A549 (cell line): Measurements from ENCODE around the gene PTGER2. TPM values are rescaled to one million over a fixed set of nuclear protein-coding genes. Genes with fewer than 3 reads are reported as not detected.

ENCODE experiments used
- ATAC-seq, 2 experiments: fragments of 200-7000 bp in 1 of 2; fragments of >200 bp in 1 of 2; cut with Nextera tagmentation in 1 of 2; cut with Tn5 transposase in 1 of 2; 3 replicates each; pipeline versions ENCODE4 v1.8.0 to v1.9.1; 2018 to 2020; ENCODE audit warnings: mild to moderate bottlenecking in 1 of 2, moderate library complexity in 1 of 2
- CTCF ChIA-PET: fragments of 300-600 bp; sonication (Branson Sonifier 250); formaldehyde crosslinking; extraction: SDS; loops from one replicate; lab custom pipeline; 2021; ENCODE audit warnings: antibody characterized with exemption, inconsistent platforms; lab: Yijun Ruan, JAX
- POLR2A ChIA-PET: fragments of 350-600 bp; formaldehyde crosslinking; extraction: SDS; loops from one replicate; lab custom pipeline; 2021; ENCODE audit warnings: antibody characterized with exemption, inconsistent platforms; lab: Yijun Ruan, JAX
- DNase-seq, 2 experiments: peaks; one replicate each; pipeline versions ENCODE4 v3.0.0 to v3.0.0-alpha.2; 2011 to 2016; ENCODE audit warnings: low read depth in 1 of 2, low spot score in 1 of 2
- FAIRE-seq: peaks from 2 replicates; lab custom pipeline; 2011; peaks lifted over from hg19 to GRCh38; lab: Jason Lieb, UNC
- H3K27ac ChIP-seq, 2 experiments: fragments of >200 bp; sonication (Bioruptor Twin); formaldehyde crosslinking; 3 replicates each; pipeline ENCODE4 v1.5.1; 2016 to 2017
- H3K4me1 ChIP-seq: fragments of >200 bp; sonication (Bioruptor Twin); formaldehyde crosslinking; 3 replicates; pipeline ENCODE4 v1.6.1; 2016
- H3K4me2 ChIP-seq: fragments of >200 bp; sonication (Bioruptor Twin); formaldehyde crosslinking; 3 replicates; pipeline ENCODE4 v1.6.1; 2016
- H3K4me3 ChIP-seq: fragments of >200 bp; sonication (Bioruptor Twin); formaldehyde crosslinking; 3 replicates; pipeline ENCODE4 v1.5.1; 2016
- H3K9me3 ChIP-seq: fragments of >200 bp; sonication (Bioruptor Twin); formaldehyde crosslinking; 3 replicates; pipeline ENCODE4 v1.6.1; 2016
- CBX2 ChIP-seq: fragments of 200-600 bp; sonication (generic); IDR thresholded peaks from 2 replicates; pipeline ENCODE4 v1.6.1; 2016; ENCODE audit warnings: low read depth, mild to moderate bottlenecking, borderline replicate concordance
- CEBPB ChIP-seq, 2 experiments: fragments of >200 bp in 1 of 2; sonication (Bioruptor Twin) in 1 of 2; formaldehyde crosslinking in 1 of 2; IDR thresholded peaks; 2 replicates each; pipeline ENCODE4 v1.6.1; 2012 to 2016
- EHMT2 ChIP-seq: fragments of 200-600 bp; sonication (generic); IDR thresholded peaks from 2 replicates; pipeline ENCODE4 v1.6.1; 2016; ENCODE audit warnings: antibody characterized with exemption, low read depth, mild to moderate bottlenecking, moderate library complexity
- EP300 ChIP-seq, 2 experiments: fragments of >200 bp; sonication (Bioruptor Twin); formaldehyde crosslinking; IDR thresholded peaks; 2 replicates in 1 of 2; 3 replicates in 1 of 2; pipeline ENCODE4 v1.6.1; 2016 to 2017
- FOSB ChIP-seq: fragments of 250-450 bp; sonication (Bioruptor Pico); IDR thresholded peaks from 2 replicates; pipeline ENCODE4 v1.5.0; 2020; ENCODE audit warnings: mild to moderate bottlenecking, moderate library complexity
- HEYL ChIP-seq: fragments of 250-450 bp; sonication (Bioruptor Pico); IDR thresholded peaks from 2 replicates; pipeline ENCODE4 v1.8.0; 2021; ENCODE audit warnings: mild to moderate bottlenecking, moderate library complexity
- JUN ChIP-seq, 2 experiments: fragments of >200 bp; sonication (Bioruptor Twin); formaldehyde crosslinking; IDR thresholded peaks; 2 replicates in 1 of 2; 3 replicates in 1 of 2; pipeline ENCODE4 v1.6.1; 2016 to 2017
- JUNB ChIP-seq: fragments of >200 bp; sonication (Bioruptor Twin); formaldehyde crosslinking; IDR thresholded peaks from 2 replicates; pipeline ENCODE4 v1.6.1; 2016
- KDM5A ChIP-seq: fragments of 200-600 bp; sonication (generic); IDR thresholded peaks from 2 replicates; pipeline ENCODE4 v1.6.1; 2016; ENCODE audit warnings: antibody characterized with exemption, mild to moderate bottlenecking
- MAFK ChIP-seq: fragments of 450-650 bp; IDR thresholded peaks from 2 replicates; pipeline ENCODE4 v1.6.1; 2014; ENCODE audit not compliant: partially characterized antibody
- NPAS2 ChIP-seq: fragments of 250-450 bp; sonication (Bioruptor Pico); IDR thresholded peaks from 2 replicates; pipeline ENCODE4 v1.8.0; 2022; ENCODE audit warnings: mild to moderate bottlenecking, moderate library complexity, borderline replicate concordance
- RAD21 ChIP-seq, 2 experiments: fragments of >200 bp in 1 of 2; sonication (Bioruptor Twin) in 1 of 2; formaldehyde crosslinking in 1 of 2; IDR thresholded peaks in 1 of 2; conservative IDR thresholded peaks in 1 of 2; 2 replicates in 1 of 2; 3 replicates in 1 of 2; pipeline ENCODE4 v1.6.1; 2012 to 2018; ENCODE audit warnings: inconsistent platforms in 1 of 2
- ZFP36 ChIP-seq: fragments of 450-650 bp; IDR thresholded peaks from 2 replicates; pipeline ENCODE4 v1.6.1; 2014; ENCODE audit warnings: borderline replicate concordance; ENCODE audit not compliant: partially characterized antibody
- WGBS: methylation state at CpG from one replicate; pipeline ENCODE4 v1.1.6; 2017; ENCODE audit errors: missing lambda C conversion rate; 5-methylcytosine and 5-hydroxymethylcytosine counted together
- polyA plus RNA-seq, 4 experiments: library from polyadenylated mRNA; depleted of rRNA in 3 of 4; stranded (reverse); fragments of >200 nt; fragmentation: RNase III in 1 of 4; extraction: RNeasy Plus Mini Kit Qiagen cat#74134 plus additional on column Dnase treatment in 1 of 4; gene quantifications; 2 replicates in 3 of 4; 3 replicates in 1 of 4; pipeline ENCODE4 v1.2.3, GENCODE V29; 2011 to 2017
- TF ChIP-seq, protein P1 (sequence below): fragments of 150-350 bp; IDR thresholded peaks from 2 replicates; pipeline ENCODE4 v1.6.1; 2014; ENCODE audit warnings: low read depth, mild to moderate bottlenecking, low read length
- TF ChIP-seq, protein P2 (sequence below): IDR thresholded peaks from 2 replicates; pipeline ENCODE4 v1.6.1; 2012
- TF ChIP-seq, protein P3 (sequence below): fragments of 250-450 bp; sonication (Bioruptor Pico); IDR thresholded peaks from 2 replicates; pipeline ENCODE4 v1.5.0; 2021; ENCODE audit warnings: mild to moderate bottlenecking, moderate library complexity, borderline replicate concordance

The PTGER2 gene
- polyA plus RNA-seq, 2 of the 4 experiments (the other 2 are of a cell fraction): 0.74 to 1.2 TPM

DNA sequence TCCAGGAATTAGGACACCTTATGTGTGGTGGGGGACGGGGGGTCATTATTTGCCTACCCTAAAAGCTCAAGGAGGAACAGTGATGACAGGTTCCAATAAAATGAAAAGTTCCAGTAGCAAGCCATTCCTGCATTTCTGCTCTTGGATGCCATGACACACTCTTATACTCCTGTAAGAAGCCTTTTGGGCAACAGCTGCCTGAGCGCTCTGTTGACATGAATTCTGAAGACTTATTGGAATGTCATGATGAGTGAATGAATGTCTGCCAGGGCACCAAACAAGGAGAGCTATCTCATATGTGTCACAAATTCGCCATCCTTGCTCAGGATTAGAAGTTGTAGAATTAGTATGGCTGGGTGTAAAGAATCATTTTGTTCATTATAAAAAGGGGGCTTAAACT is 36.3 kb downstream of the PTGER2 start:
- H3K4me3 ChIP-seq: no peak overlapping the region
- ChIA-PET POLR2A (no interaction called here), CTCF (interaction anchor here (1.1 to 1.4 kb wide), 3 partner anchors 12 to 111 kb away, joined by 3 to 5 read pairs (median 3); no protein-coding TSS in a partner anchor)
- FAIRE-seq (no peak), DNase-seq (no peak), ATAC-seq (no peak)
- peak overlapping the region; percentile 70 for H3K4me2 ChIP-seq
- no peaks in the 10 kb centered on the region for H3K9me3 ChIP-seq
- peaks cover 68% of the 10 kb centered on the region for H3K4me1 ChIP-seq
- TF ChIP-seq FOSB: no peak
- no peak for TF ChIP-seq NPAS2 (CRISPR knock-in tag)
- TF ChIP-seq, protein P1, sequence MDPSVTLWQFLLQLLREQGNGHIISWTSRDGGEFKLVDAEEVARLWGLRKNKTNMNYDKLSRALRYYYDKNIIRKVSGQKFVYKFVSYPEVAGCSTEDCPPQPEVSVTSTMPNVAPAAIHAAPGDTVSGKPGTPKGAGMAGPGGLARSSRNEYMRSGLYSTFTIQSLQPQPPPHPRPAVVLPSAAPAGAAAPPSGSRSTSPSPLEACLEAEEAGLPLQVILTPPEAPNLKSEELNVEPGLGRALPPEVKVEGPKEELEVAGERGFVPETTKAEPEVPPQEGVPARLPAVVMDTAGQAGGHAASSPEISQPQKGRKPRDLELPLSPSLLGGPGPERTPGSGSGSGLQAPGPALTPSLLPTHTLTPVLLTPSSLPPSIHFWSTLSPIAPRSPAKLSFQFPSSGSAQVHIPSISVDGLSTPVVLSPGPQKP: no peak
- no peak for TF ChIP-seq KDM5A
- no peak for TF ChIP-seq JUNB
- H3K27ac ChIP-seq: peak overlapping the region; percentile 71 to 79
- WGBS: 38% methylated on average over 3 of the region's 3 CpGs

DNA sequence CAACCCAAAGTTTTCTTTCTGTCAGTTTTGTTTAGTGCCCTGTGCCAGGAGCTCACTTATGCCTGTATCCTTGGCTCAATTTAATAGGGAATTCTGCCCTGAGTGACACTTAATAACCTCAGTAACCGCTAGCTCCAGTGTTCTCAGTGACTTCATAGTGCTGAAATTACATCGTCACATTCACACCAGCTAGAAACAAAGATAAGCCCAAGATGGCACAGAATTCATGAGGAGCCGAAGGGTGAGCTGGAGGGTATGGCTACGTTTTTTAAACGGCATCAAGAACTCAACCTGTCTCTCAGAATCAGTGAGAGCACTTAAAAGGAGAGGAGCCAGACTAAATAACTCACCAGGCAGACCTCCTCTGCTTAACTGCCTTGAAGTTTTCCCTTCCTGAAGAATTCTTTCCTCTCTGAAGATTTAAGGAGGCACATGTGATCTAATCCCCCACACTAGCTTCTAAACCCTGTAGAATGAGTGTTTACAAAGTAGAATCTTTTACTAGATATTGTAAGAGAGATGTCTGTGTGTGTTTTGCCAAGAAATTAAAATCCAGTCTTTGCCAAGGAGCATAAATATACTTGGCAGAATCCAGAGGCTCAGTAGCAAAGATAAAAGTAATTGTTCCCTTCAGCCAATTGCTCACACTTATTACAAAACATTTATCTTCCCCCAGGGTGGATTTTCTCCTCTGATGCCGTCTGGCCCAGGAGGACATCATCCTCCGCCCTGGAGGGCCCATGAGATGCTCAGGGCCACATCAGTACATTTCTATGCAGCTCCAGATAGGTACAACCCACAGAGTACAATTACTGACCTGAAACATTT is 37.3 kb downstream of the PTGER2 start:
- POLR2A ChIA-PET: interaction anchor here (1.4 kb wide), 1 partner anchor 107 kb away, joined by 3 read pairs; no protein-coding TSS in a partner anchor
- peak in 1 of 2 experiments; percentile 75 for DNase-seq
- CTCF ChIA-PET: interaction anchor here (1.2 to 1.4 kb wide), 2 partner anchors 11 to 110 kb away, joined by 3 to 5 read pairs; no protein-coding TSS in a partner anchor

DNA sequence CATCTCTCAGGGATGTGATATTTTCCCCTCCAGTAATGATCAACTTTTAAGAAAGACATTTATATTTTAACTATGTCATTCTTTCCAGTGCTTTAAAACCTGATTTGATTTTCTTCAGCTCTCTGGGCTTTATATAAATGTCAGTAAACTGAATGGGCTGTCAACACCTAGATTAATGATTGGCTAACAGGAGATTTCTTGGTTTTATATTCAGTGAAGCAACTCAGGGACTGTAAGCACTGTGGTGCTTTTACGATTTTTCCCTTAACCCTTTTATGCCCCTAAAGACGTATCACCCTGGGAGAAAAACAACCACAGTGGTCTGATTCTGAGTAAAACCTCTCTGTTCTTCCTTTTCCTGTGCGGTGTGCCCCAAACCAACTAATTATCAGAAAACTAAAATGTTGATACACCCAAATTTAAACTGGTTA is 38.0 kb downstream of the PTGER2 start:
- H3K4me1 ChIP-seq: peaks cover 82% of the 10 kb centered on the region
- peak overlapping the region; percentile 70 for H3K4me2 ChIP-seq
- no peak for FAIRE-seq
- DNase-seq: peak in 1 of 2 experiments; percentile 63
- H3K4me3 ChIP-seq: no peak overlapping the region
- CTCF ChIA-PET: no interaction called here
- H3K9me3 ChIP-seq: no peaks in the 10 kb centered on the region
- peak overlapping the region; percentile 64 to 79 for H3K27ac ChIP-seq
- peak in 1 of 2 experiments; percentile 75; a peak in 3 of 4 replicates for TF ChIP-seq CEBPB (IDR thresholded peaks at IDR 0.05)
- TF ChIP-seq ZFP36: no peak
- TF ChIP-seq JUN (IDR thresholded peaks at IDR 0.05): 0 out of 5 replicates have a peak, but pooled peaks of 1 of the 2 experiments have one; percentile 1
- POLR2A ChIA-PET: interaction anchor here (1.4 kb wide), 1 partner anchor 106 kb away, joined by 3 read pairs; no protein-coding TSS in a partner anchor
- 16% methylated on average over 3 of the region's 3 CpGs for whole genome bisulfite sequencing
- ATAC-seq: peak; percentile 35 to 68; a peak in 5 of 6 replicates

More for the DNA sequence above, 37.3 kb downstream of the PTGER2 start:
- H3K9me3 ChIP-seq: no peaks in the 10 kb centered on the region
- H3K4me1 ChIP-seq: peaks cover 78% of the 10 kb centered on the region
- 27% methylated on average over 7 of the region's 7 CpGs for WGBS
- H3K27ac ChIP-seq: peak overlapping the region; percentile 71 to 79
- FAIRE-seq (no peak), ATAC-seq (peak; percentile 92)
- peak overlapping the region; percentile 70 for H3K4me2 ChIP-seq
- TF ChIP-seq JUN (IDR thresholded peaks at IDR 0.05) (peak in 1 of 2 experiments; percentile 71; a peak in 2 of 5 replicates), MAFK (no peak), HEYL (CRISPR knock-in tag) (no peak), EP300 (IDR thresholded peaks at IDR 0.05) (peak; percentile 67 to 77; a peak in 4 of 5 replicates), JUNB (peak; percentile 73; the same call in 1 of the 2 replicates)
- H3K4me3 ChIP-seq: no peak overlapping the region

DNA sequence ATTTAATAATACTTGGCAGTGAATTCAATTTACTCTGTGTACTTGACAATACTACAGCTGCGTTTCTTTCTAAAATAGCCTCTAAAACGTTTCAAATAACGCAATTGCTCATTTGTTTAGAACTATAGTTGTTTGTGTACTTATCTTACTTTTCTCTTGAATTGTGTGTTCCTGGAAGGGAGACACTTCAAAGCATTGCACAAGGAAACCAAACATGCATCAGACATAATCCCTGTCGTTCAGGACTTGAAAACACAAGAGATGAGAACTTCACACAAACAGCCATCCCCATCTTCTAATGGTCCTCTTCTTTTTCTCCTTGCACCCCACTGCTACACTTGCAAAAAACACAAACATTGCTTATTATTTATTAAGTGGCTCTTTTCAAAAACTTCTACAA is 38.5 kb downstream of the PTGER2 start:
- POLR2A ChIA-PET: interaction anchor here (1.4 kb wide), 1 partner anchor 106 kb away, joined by 3 read pairs; no protein-coding TSS in a partner anchor
- no peak for FAIRE-seq
- 15% methylated on average over 4 of the region's 4 CpGs for WGBS
- TF ChIP-seq CBX2 (no peak), NPAS2 (CRISPR knock-in tag) (no peak), EHMT2 (no peak), RAD21 (conservative IDR thresholded peaks at IDR 0.05 in 1 of 2, IDR thresholded peaks at IDR 0.05 in 1 of 2) (no peak), JUNB (no peak)
- TF ChIP-seq, protein P2, sequence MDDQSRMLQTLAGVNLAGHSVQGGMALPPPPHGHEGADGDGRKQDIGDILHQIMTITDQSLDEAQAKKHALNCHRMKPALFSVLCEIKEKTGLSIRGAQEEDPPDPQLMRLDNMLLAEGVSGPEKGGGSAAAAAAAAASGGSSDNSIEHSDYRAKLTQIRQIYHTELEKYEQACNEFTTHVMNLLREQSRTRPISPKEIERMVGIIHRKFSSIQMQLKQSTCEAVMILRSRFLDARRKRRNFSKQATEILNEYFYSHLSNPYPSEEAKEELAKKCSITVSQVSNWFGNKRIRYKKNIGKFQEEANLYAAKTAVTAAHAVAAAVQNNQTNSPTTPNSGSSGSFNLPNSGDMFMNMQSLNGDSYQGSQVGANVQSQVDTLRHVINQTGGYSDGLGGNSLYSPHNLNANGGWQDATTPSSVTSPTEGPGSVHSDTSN: no peak
- TF ChIP-seq, protein P1: no peak
- TF ChIP-seq, protein P3, sequence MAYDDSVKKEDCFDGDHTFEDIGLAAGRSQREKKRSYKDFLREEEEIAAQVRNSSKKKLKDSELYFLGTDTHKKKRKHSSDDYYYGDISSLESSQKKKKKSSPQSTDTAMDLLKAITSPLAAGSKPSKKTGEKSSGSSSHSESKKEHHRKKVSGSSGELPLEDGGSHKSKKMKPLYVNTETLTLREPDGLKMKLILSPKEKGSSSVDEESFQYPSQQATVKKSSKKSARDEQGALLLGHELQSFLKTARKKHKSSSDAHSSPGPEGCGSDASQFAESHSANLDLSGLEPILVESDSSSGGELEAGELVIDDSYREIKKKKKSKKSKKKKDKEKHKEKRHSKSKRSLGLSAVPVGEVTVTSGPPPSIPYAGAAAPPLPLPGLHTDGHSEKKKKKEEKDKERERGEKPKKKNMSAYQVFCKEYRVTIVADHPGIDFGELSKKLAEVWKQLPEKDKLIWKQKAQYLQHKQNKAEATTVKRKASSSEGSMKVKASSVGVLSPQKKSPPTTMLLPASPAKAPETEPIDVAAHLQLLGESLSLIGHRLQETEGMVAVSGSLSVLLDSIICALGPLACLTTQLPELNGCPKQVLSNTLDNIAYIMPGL (CRISPR knock-in tag): no peak
- ATAC-seq: no peak
- peak overlapping the region; percentile 64 to 79 for H3K27ac ChIP-seq
- no peak overlapping the region for H3K4me3 ChIP-seq
- DNase-seq: peak in 1 of 2 experiments; percentile 18
- no peaks in the 10 kb centered on the region for H3K9me3 ChIP-seq
- CTCF ChIA-PET: interaction anchor here (1.0 kb wide), 1 partner anchor 12 kb away, joined by 3 read pairs; no protein-coding TSS in a partner anchor
- peak overlapping the region; percentile 70 for H3K4me2 ChIP-seq
- H3K4me1 ChIP-seq: peaks cover 82% of the 10 kb centered on the region
